Measurements from ENCODE around the gene ZNF699.

The ZNF699 gene

DNA sequence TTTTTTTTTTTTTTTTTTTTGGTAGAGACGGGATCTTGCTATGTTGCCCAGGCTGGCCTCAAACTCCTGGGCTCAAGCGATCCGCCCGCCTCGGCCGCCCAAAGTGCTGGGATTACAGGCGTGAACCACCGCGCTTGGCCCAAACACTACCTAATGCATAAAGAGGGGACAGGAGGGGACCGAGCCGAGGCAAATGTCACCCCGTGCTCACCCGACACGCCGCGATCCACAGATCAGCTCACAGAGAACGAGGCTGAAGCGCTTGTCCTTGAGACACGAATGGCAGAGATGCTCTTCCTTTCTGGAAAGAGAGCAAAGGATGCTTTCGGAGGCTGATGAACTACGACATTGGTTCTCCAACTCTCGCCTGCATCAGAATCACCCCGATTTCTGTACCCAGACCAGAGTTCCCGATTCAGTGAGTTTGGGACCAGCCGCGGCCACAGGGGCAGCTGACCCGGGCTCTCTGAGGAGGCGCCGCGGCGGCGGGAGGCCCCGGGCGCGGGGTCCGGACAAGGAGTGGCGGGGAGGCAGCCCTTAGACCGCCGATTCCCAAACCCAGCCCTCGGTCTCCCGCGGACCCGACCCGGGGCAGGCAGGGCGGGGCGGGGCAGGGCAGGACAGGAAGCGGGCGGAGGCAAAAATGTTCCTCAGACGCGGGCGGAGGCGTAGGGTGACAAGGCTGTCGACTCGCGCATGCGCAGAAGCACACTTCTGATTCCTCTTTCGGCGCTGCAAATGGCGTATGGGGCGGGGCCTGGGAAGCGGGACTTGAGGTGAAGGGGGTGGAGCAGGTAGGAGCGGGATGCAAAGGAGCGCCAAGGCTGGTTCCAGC, at the start of gene ZNF699:
TSS of gene ZNF699 (minus strand) at position 700 of the 835 bp plus-strand sequence. CDS start 4,719 bp downstream, outside the sequence.
- TF ChIP-seq, protein P1, sequence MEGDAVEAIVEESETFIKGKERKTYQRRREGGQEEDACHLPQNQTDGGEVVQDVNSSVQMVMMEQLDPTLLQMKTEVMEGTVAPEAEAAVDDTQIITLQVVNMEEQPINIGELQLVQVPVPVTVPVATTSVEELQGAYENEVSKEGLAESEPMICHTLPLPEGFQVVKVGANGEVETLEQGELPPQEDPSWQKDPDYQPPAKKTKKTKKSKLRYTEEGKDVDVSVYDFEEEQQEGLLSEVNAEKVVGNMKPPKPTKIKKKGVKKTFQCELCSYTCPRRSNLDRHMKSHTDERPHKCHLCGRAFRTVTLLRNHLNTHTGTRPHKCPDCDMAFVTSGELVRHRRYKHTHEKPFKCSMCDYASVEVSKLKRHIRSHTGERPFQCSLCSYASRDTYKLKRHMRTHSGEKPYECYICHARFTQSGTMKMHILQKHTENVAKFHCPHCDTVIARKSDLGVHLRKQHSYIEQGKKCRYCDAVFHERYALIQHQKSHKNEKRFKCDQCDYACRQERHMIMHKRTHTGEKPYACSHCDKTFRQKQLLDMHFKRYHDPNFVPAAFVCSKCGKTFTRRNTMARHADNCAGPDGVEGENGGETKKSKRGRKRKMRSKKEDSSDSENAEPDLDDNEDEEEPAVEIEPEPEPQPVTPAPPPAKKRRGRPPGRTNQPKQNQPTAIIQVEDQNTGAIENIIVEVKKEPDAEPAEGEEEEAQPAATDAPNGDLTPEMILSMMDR (IDR thresholded peaks at IDR 0.05): no peak
- Histone ChIP-seq H3K27me3 (ENCODE audit: control insufficient read depth, insufficient read depth, low read length) (no peaks in the 10 kb centered on the region), H3K36me3 (ENCODE audit: control insufficient read depth, insufficient read depth, low read length) (no peaks in the 10 kb centered on the region), H2AFZ (peak within 1 kb of the TSS; percentile 99), H3K9me3 (ENCODE audit: control insufficient read depth, low read length) (no peaks in the 10 kb centered on the region), H3K4me2 (ENCODE audit: low read length) (peak within 1 kb of the TSS; percentile 68), H3K27ac (peak within 1 kb of the TSS; percentile 89), H3K4me3 (ENCODE audit: low read depth, low read length) (peak within 1 kb of the TSS; percentile 76), H3K79me2 (no peaks in the 10 kb centered on the region), H3K4me1 (no peaks in the 10 kb centered on the region), H3K9ac (peak within 1 kb of the TSS; percentile 75)

DNA sequence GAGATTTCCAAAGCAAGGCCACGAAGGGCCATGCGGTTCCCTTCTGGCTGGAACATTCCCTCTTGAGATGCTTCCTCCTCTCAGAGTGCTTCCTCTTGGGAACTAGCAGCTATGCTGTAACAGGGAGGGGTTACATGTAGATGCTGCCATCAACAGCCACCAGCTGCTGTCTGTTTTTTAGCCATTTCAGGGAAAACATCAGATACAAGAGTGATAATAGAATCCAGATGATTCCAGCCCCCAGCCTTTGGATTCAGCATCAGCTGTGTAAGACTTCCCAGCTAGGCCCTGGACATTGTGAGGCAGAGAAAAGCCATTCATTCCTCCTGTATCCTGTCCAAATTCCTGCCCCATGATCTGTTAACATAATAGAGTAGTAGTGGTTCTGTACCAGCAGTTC, 45.0 kb upstream of the ZNF699 start:
- Histone ChIP-seq H3K36me3 (ENCODE audit: control insufficient read depth, insufficient read depth, low read length) (peaks cover 4% of the 10 kb centered on the region), H2AFZ (no peak overlapping the region), H3K9ac (no peak overlapping the region), H3K79me2 (no peaks in the 10 kb centered on the region), H3K4me2 (ENCODE audit: low read length) (no peak overlapping the region), H3K9me3 (ENCODE audit: control insufficient read depth, low read length) (no peaks in the 10 kb centered on the region), H3K4me1 (no peaks in the 10 kb centered on the region), H3K4me3 (ENCODE audit: low read depth, low read length) (no peak overlapping the region), H3K27ac (no peak overlapping the region), H3K27me3 (ENCODE audit: control insufficient read depth, insufficient read depth, low read length) (no peaks in the 10 kb centered on the region)
- TF ChIP-seq, protein P1 (IDR thresholded peaks at IDR 0.05): no peak

DNA sequence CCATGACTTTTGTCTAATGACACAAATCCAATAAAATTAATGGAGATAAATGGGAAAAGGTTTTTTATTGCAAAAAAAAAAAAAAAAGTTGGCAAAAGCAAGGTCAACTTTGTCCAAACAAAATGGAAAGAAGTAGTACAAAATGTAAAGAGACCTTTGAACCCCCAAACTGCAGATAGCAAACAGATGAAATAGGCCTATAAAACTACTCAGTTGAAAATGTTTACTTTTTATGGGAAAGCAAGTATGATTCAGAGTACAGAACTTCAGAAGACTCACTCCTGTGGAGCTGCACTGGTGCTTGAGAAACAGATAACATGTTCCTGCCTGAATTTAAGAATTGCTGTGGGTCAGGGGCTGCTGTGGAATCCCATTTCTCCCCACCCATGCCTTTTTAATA, 43.4 kb upstream of the ZNF699 start:
- TF ChIP-seq, protein P1 (IDR thresholded peaks at IDR 0.05): no peak
- H3K79me2 ChIP-seq: no peaks in the 10 kb centered on the region
- no peak overlapping the region for H3K27ac ChIP-seq
- no peaks in the 10 kb centered on the region for H3K4me1 ChIP-seq
- no peaks in the 10 kb centered on the region for H3K27me3 ChIP-seq (ENCODE audit: control insufficient read depth, insufficient read depth, low read length)
- H3K4me2 ChIP-seq (ENCODE audit: low read length): no peak overlapping the region
- peaks cover 3% of the 10 kb centered on the region for H3K9me3 ChIP-seq (ENCODE audit: control insufficient read depth, low read length)
- H2AFZ ChIP-seq: no peak overlapping the region
- H3K4me3 ChIP-seq (ENCODE audit: low read depth, low read length): no peak overlapping the region
- H3K9ac ChIP-seq: no peak overlapping the region
- H3K36me3 ChIP-seq (ENCODE audit: control insufficient read depth, insufficient read depth, low read length): peaks cover 9% of the 10 kb centered on the region

DNA sequence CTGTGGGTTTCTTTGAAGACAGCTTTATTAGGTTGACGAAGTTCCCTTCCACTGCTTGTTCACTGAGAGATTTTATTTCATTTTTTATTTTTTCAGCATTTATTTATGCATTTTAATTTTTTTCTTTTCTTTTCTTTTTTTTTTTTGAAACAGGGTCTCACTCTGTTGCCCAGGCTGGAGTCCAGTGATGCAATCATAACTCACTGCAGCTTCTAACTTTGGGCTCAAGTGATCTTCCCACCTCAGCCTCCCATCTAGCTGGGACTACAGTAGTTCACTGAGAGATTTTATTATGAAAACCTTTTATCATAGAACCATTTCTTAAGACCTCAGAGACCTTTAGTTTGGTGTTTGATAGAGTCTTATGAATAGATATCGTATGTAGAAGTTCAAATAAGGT, 42.9 kb upstream of the ZNF699 start:
- Histone ChIP-seq H3K4me2 (ENCODE audit: low read length) (no peak overlapping the region), H2AFZ (no peak overlapping the region), H3K4me1 (no peaks in the 10 kb centered on the region), H3K9ac (no peak overlapping the region), H3K9me3 (ENCODE audit: control insufficient read depth, low read length) (peaks cover 5% of the 10 kb centered on the region), H3K4me3 (ENCODE audit: low read depth, low read length) (no peak overlapping the region), H3K79me2 (no peaks in the 10 kb centered on the region), H3K27ac (no peak overlapping the region), H3K36me3 (ENCODE audit: control insufficient read depth, insufficient read depth, low read length) (peaks cover 6% of the 10 kb centered on the region), H3K27me3 (ENCODE audit: control insufficient read depth, insufficient read depth, low read length) (no peaks in the 10 kb centered on the region)
- TF ChIP-seq, protein P1 (IDR thresholded peaks at IDR 0.05): no peak

DNA sequence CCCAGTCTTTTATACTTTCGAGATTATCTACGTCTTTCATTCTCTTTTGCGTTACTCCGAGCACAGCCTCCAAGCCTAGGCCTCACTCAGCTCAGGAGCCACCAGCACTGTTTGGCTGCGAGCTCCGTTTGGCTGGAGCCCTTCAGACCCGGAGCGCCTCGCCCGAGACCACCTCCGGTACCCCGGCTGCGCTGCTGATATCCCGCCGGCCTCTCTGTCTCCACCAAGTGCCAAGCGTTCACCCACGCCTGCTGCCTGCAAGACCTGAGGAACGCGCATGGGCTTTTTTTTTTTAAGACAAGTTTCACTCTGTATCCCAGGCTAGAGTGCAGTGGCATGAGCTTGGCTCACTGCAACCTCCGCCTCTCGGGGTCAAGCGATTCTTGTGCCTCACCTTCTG, 39.0 kb upstream of the ZNF699 start:
- Histone ChIP-seq H3K36me3 (ENCODE audit: control insufficient read depth, insufficient read depth, low read length) (peaks cover 15% of the 10 kb centered on the region), H2AFZ (no peak overlapping the region), H3K4me3 (ENCODE audit: low read depth, low read length) (no peak overlapping the region), H3K27me3 (ENCODE audit: control insufficient read depth, insufficient read depth, low read length) (no peaks in the 10 kb centered on the region), H3K27ac (no peak overlapping the region), H3K79me2 (no peaks in the 10 kb centered on the region), H3K4me2 (ENCODE audit: low read length) (no peak overlapping the region), H3K4me1 (no peaks in the 10 kb centered on the region), H3K9me3 (ENCODE audit: control insufficient read depth, low read length) (peaks cover 24% of the 10 kb centered on the region), H3K9ac (no peak overlapping the region)
- TF ChIP-seq, protein P1 (IDR thresholded peaks at IDR 0.05): no peak

Measured in parathyroid adenoma (tissue), 2 donors.